GM20000 (cell line): ENCODE results near the gene OCSTAMP.

Experiments used
- DNase-seq: peaks from one replicate; pipeline ENCODE4 v3.0.0; 2012; ENCODE audit warnings: low spot score
- CTCF ChIP-seq: IDR thresholded peaks from 2 replicates; pipeline ENCODE4 v1.5.1; 2012; ENCODE audit warnings: mild to moderate bottlenecking, control low read depth; ENCODE audit errors: extremely low read depth, missing control alignments

OCSTAMP gene

GRCh38 chr20:46552460-46553420, 2.3 kb upstream of the OCSTAMP start:
- DNase-seq, result peak; percentile 77
- no peak for TF ChIP-seq CTCF

- no peak for DNase-seq
- no peak for TF ChIP-seq CTCF
Observed at GRCh38 chr20:46551522-46552381, 1.3 kb upstream of the OCSTAMP start.

GRCh38 chr20:46549188-46549972, 1.1 kb downstream of the OCSTAMP start:
- DNase-seq, result no peak
- no peak for TF ChIP-seq CTCF

- TF ChIP-seq CTCF, result no peak
- no peak for DNase-seq
Observed at GRCh38 chr20:46548688-46549087, 1.8 kb downstream of the OCSTAMP start.

GRCh38 chr20:46547995-46548394, 2.5 kb downstream of the OCSTAMP start:
- DNase-seq, result no peak
- TF ChIP-seq CTCF, result no peak

GRCh38 chr20:46546936-46547335, 3.5 kb downstream of the OCSTAMP start:
- no peak for TF ChIP-seq CTCF
- no peak for DNase-seq
